HEK293 (cell line): ENCODE measurements around the gene TTC7B.

ENCODE experiments used
- CTCF ChIA-PET: fragments of 350-600 bp; formaldehyde crosslinking; extraction: SDS; loops from one replicate; lab custom pipeline; 2021; ENCODE audit warnings: antibody characterized with exemption; lab: Yijun Ruan, JAX
- POLR2A ChIA-PET: fragments of 300-600 bp; formaldehyde crosslinking; extraction: SDS; loops from one replicate; lab custom pipeline; 2020; ENCODE audit warnings: antibody characterized with exemption, inconsistent platforms; lab: Yijun Ruan, JAX
- H3K27ac ChIP-seq: fragments of 200-500 bp; sonication (Bioruptor generic); 2 replicates; pipeline ENCODE4 v1.5.1; 2014; ENCODE audit warnings: low read depth, low read length, control low read depth, inconsistent platforms; ENCODE audit errors: extremely low read depth
- H3K36me3 ChIP-seq, 2 experiments: fragments of 200-500 bp in 1 of 2; sonication (Bioruptor generic) in 1 of 2; 1 replicate in 1 of 2; 2 replicates in 1 of 2; pipeline ENCODE4 v1.5.1; 2014 to 2017; ENCODE audit warnings: inconsistent platforms in 2 of 2, low read length in 2 of 2; ENCODE audit not compliant: control insufficient read depth in 2 of 2, insufficient read depth in 1 of 2
- H3K4me1 ChIP-seq: fragments of 200-500 bp; sonication (Bioruptor generic); 2 replicates; pipeline ENCODE4 v1.5.1; 2014; ENCODE audit warnings: mild to moderate bottlenecking, low read length, inconsistent platforms; ENCODE audit not compliant: control insufficient read depth, insufficient read depth
- H3K4me3 ChIP-seq: 2 replicates; pipeline ENCODE4 v1.5.1; 2011; ENCODE audit warnings: low read depth, mild to moderate bottlenecking, control low read depth, low read length, moderate library complexity
- H3K9me3 ChIP-seq: fragments of 200-500 bp; sonication (Bioruptor generic); 2 replicates; pipeline ENCODE4 v1.5.1; 2014; ENCODE audit warnings: low read depth, low read length, inconsistent platforms; ENCODE audit not compliant: control insufficient read depth, insufficient read depth
- EGR2 ChIP-seq: fragments of 450-650 bp; formaldehyde crosslinking; IDR thresholded peaks from 2 replicates; pipeline ENCODE4 v1.5.1; 2016; ENCODE audit warnings: low read depth, missing biosample characterization, missing genetic modification characterization
- GFI1B ChIP-seq: fragments of 450-650 bp; formaldehyde crosslinking; IDR thresholded peaks from 2 replicates; pipeline ENCODE4 v1.5.1; 2016; ENCODE audit warnings: missing biosample characterization, missing genetic modification characterization
- PBX3 ChIP-seq: sonication (generic); formaldehyde crosslinking; IDR thresholded peaks from 2 replicates; pipeline ENCODE4 v1.8.1; 2022; ENCODE audit warnings: mild to moderate bottlenecking, moderate library complexity, missing genetic modification reagents
- PRDM10 ChIP-seq: fragments of 450-650 bp; formaldehyde crosslinking; IDR thresholded peaks from 2 replicates; pipeline ENCODE4 v1.5.1; 2016; ENCODE audit warnings: missing biosample characterization, missing genetic modification characterization
- SP2 ChIP-seq: fragments of 450-650 bp; formaldehyde crosslinking; IDR thresholded peaks from 2 replicates; pipeline ENCODE4 v1.5.1; 2016; ENCODE audit warnings: missing biosample characterization, missing genetic modification characterization
- SP7 ChIP-seq: fragments of 450-650 bp; formaldehyde crosslinking; IDR thresholded peaks from 2 replicates; pipeline ENCODE4 v1.5.1; 2016; ENCODE audit warnings: missing biosample characterization, missing genetic modification characterization
- ZFHX2 ChIP-seq: fragments of 450-650 bp; formaldehyde crosslinking; conservative IDR thresholded peaks from 2 replicates; pipeline ENCODE4 v1.5.1; 2016; ENCODE audit warnings: missing biosample characterization, missing genetic modification characterization
- ZNF140 ChIP-seq: fragments of 450-650 bp; formaldehyde crosslinking; IDR thresholded peaks from 2 replicates; pipeline ENCODE4 v1.5.1; 2016; ENCODE audit warnings: missing biosample characterization, missing genetic modification characterization
- ZNF366 ChIP-seq: fragments of 450-650 bp; formaldehyde crosslinking; conservative IDR thresholded peaks from 2 replicates; pipeline ENCODE4 v1.5.1; 2016; ENCODE audit warnings: missing biosample characterization, missing genetic modification characterization
- ZNF398 ChIP-seq: fragments of 450-650 bp; formaldehyde crosslinking; IDR thresholded peaks from 2 replicates; pipeline ENCODE4 v1.5.1; 2017; ENCODE audit warnings: missing biosample characterization, missing genetic modification characterization
- ZNF416 ChIP-seq: fragments of 450-650 bp; formaldehyde crosslinking; IDR thresholded peaks from 2 replicates; pipeline ENCODE4 v1.5.1; 2016; ENCODE audit warnings: missing biosample characterization, missing genetic modification characterization
- ZNF555 ChIP-seq: fragments of 450-650 bp; formaldehyde crosslinking; conservative IDR thresholded peaks from 2 replicates; pipeline ENCODE4 v1.5.1; 2017; ENCODE audit warnings: missing biosample characterization, mild to moderate bottlenecking, missing genetic modification characterization, inconsistent platforms
- ZNF596 ChIP-seq: fragments of 450-650 bp; IDR thresholded peaks from 2 replicates; pipeline ENCODE4 v1.5.0; 2018; ENCODE audit warnings: missing biosample characterization, mild to moderate bottlenecking, missing genetic modification characterization, moderate library complexity
- ZNF658 ChIP-seq: fragments of 450-650 bp; formaldehyde crosslinking; IDR thresholded peaks from 2 replicates; pipeline ENCODE4; 2016; ENCODE audit warnings: missing biosample characterization, missing genetic modification characterization
- TF ChIP-seq, protein P1 (sequence below): fragments of 450-650 bp; formaldehyde crosslinking; IDR thresholded peaks from 2 replicates; pipeline ENCODE4 v1.5.0; 2017; ENCODE audit warnings: missing biosample characterization, missing genetic modification characterization, borderline replicate concordance
- TF ChIP-seq, protein P2 (sequence below): fragments of 450-650 bp; formaldehyde crosslinking; IDR thresholded peaks from 2 replicates; pipeline ENCODE4 v1.5.1; 2017; ENCODE audit warnings: missing biosample characterization, missing genetic modification characterization
- TF ChIP-seq, protein P3 (sequence below): fragments of 450-650 bp; formaldehyde crosslinking; IDR thresholded peaks from 2 replicates; pipeline ENCODE4 v1.5.1; 2017; ENCODE audit warnings: missing biosample characterization, mild to moderate bottlenecking, missing genetic modification characterization, moderate library complexity

The TTC7B gene

DNA sequence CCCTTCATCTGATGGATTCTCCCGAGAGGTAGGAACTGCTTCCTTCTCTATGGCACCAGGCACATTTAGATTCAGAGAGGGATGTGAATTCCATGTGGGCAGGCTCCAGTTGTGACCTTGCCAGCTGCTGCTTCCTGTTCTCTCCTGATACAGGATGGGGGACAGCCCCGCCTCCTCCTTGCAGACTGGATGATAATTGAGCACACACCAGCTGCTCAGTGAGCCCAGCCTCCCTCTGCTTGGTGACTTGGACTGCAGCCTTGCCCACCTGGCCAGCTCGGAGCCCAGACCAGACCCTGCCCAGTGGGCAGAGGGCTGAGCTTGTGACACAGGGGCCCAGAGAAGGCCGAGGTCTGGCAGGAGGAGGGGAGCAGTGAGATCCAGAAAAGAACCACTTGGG is 329.2 kb downstream of the TTC7B start (continued):
- no peak for TF ChIP-seq PRDM10 (tag by site-specific recombination)
- TF ChIP-seq ZNF555 (tag by site-specific recombination): no peak
- TF ChIP-seq, all 188 proteins: peak for 0

- no peaks in the 10 kb centered on the region for H3K36me3 ChIP-seq
- H3K9me3 ChIP-seq: no peaks in the 10 kb centered on the region
- ChIA-PET CTCF (interaction anchor here (0.6 kb wide), 1 partner anchor 88 kb away, joined by 4 read pairs; no protein-coding TSS in a partner anchor), POLR2A (no interaction called here)
- no peak overlapping the region for H3K27ac ChIP-seq
- H3K4me3 ChIP-seq: no peak overlapping the region
- TF ChIP-seq, protein P1, sequence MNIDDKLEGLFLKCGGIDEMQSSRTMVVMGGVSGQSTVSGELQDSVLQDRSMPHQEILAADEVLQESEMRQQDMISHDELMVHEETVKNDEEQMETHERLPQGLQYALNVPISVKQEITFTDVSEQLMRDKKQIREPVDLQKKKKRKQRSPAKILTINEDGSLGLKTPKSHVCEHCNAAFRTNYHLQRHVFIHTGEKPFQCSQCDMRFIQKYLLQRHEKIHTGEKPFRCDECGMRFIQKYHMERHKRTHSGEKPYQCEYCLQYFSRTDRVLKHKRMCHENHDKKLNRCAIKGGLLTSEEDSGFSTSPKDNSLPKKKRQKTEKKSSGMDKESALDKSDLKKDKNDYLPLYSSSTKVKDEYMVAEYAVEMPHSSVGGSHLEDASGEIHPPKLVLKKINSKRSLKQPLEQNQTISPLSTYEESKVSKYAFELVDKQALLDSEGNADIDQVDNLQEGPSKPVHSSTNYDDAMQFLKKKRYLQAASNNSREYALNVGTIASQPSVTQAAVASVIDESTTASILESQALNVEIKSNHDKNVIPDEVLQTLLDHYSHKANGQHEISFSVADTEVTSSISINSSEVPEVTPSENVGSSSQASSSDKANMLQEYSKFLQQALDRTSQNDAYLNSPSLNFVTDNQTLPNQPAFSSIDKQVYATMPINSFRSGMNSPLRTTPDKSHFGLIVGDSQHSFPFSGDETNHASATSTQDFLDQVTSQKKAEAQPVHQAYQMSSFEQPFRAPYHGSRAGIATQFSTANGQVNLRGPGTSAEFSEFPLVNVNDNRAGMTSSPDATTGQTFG: 0 out of 2 replicates have a peak, but pooled peaks have one; percentile 55
- TF ChIP-seq ZNF366: peak; percentile 65
- TF ChIP-seq ZNF658 (tag by site-specific recombination): no peak
- TF ChIP-seq GFI1B (tag by site-specific recombination): no peak
- H3K4me1 ChIP-seq: no peaks in the 10 kb centered on the region
Measured at GRCh38 chr14:90484291-90484690, 331.9 kb downstream of the TTC7B start.

DNA sequence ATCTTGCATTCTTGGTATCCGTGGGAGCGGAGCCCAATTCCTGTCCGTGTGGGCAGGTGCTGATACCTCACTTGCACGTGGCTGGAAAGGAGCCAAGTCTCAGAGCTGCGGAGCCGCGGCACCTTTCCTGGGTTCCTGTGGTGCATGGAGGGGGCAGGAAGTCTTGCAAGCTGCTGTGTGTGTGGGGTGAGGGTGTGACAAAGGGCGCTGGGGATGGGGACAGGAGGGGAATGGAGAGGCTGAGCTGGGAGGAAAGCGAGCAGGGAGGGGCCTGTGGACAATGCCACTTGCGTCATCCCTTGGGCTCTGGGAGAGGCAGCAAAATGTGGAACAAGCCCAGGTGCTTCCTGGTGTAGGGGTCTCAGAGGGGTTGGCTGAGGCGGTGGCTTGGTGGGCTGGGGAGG is 332.7 kb downstream of the TTC7B start:
- CTCF ChIA-PET: no interaction called here
- Histone ChIP-seq H3K36me3 (no peaks in the 10 kb centered on the region), H3K9me3 (no peaks in the 10 kb centered on the region), H3K27ac (no peak overlapping the region), H3K4me3 (no peak overlapping the region), H3K4me1 (no peaks in the 10 kb centered on the region)
- POLR2A ChIA-PET: no interaction called here
- TF ChIP-seq ZFHX2 (tag by site-specific recombination) (peak; percentile 52; the same call in 1 of the 2 replicates), ZNF398 (peak; percentile 43), ZNF596 (no peak), EGR2 (tag by site-specific recombination) (peak; percentile 50)

DNA sequence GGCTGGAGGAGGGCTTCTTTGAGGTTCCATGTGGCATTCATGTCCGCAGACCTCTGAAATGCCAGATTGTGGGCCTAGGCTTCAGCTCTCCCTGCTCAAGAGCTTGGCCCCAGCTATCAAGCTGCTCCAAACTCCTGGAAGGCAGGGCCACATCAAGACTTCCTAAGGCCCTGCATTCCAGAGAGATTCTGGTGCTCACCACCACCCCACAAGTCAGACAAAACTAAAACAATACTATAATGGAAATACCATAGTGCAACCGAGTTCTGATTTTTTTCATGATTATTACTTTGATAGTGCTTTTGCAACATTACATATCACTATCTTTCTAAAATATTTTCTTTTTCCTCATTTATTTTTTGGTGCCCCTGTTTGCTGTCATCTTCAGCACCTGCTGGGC is 333.1 kb downstream of the TTC7B start:
- ChIA-PET POLR2A (no interaction called here), CTCF (no interaction called here)
- no peak overlapping the region for H3K27ac ChIP-seq
- no peaks in the 10 kb centered on the region for H3K9me3 ChIP-seq
- H3K36me3 ChIP-seq: no peaks in the 10 kb centered on the region
- no peaks in the 10 kb centered on the region for H3K4me1 ChIP-seq
- H3K4me3 ChIP-seq: no peak overlapping the region
- TF ChIP-seq PBX3 (CRISPR knock-in tag) (no peak), ZNF140 (tag by site-specific recombination) (no peak), SP7 (tag by site-specific recombination) (no peak), SP2 (no peak), ZNF416 (no peak)
- TF ChIP-seq, protein P2, sequence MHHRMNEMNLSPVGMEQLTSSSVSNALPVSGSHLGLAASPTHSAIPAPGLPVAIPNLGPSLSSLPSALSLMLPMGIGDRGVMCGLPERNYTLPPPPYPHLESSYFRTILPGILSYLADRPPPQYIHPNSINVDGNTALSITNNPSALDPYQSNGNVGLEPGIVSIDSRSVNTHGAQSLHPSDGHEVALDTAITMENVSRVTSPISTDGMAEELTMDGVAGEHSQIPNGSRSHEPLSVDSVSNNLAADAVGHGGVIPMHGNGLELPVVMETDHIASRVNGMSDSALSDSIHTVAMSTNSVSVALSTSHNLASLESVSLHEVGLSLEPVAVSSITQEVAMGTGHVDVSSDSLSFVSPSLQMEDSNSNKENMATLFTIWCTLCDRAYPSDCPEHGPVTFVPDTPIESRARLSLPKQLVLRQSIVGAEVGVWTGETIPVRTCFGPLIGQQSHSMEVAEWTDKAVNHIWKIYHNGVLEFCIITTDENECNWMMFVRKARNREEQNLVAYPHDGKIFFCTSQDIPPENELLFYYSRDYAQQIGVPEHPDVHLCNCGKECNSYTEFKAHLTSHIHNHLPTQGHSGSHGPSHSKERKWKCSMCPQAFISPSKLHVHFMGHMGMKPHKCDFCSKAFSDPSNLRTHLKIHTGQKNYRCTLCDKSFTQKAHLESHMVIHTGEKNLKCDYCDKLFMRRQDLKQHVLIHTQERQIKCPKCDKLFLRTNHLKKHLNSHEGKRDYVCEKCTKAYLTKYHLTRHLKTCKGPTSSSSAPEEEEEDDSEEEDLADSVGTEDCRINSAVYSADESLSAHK (tag by site-specific recombination): no peak
- TF ChIP-seq, protein P3, sequence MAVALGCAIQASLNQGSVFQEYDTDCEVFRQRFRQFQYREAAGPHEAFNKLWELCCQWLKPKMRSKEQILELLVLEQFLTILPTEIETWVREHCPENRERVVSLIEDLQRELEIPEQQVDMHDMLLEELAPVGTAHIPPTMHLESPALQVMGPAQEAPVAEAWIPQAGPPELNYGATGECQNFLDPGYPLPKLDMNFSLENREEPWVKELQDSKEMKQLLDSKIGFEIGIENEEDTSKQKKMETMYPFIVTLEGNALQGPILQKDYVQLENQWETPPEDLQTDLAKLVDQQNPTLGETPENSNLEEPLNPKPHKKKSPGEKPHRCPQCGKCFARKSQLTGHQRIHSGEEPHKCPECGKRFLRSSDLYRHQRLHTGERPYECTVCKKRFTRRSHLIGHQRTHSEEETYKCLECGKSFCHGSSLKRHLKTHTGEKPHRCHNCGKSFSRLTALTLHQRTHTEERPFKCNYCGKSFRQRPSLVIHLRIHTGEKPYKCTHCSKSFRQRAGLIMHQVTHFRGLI (tag by site-specific recombination): no peak
